NCI-H526 (cell line): ENCODE measurements around the gene TTLL5.

Experiments used
- DNase-seq, 2 experiments: peaks; one replicate each; lab custom pipeline; 2025; lab: John Stamatoyannopoulos, UW

Gene TTLL5

DNA sequence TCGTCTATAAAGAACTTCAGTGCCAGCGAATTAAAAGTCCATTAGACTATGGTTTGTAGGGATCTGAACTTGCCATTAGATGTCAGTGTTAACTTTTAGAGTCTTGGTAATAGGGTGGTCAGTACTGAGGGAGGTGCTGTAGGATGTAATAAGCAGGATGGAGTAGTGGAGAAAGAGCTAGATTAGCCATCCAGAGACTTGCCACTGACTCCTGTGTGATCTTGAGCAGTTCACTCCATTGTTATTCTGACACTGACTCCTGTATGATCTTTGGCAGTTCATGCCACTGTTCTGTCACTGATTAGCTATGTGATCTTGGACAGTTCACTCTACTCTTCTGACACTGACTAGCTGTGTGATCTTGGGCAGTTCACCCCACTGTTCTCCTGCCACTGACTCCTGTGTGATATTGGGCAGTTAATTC lies 133.6 kb downstream of the TTLL5 start:
- DNase-seq, result no peak

DNA sequence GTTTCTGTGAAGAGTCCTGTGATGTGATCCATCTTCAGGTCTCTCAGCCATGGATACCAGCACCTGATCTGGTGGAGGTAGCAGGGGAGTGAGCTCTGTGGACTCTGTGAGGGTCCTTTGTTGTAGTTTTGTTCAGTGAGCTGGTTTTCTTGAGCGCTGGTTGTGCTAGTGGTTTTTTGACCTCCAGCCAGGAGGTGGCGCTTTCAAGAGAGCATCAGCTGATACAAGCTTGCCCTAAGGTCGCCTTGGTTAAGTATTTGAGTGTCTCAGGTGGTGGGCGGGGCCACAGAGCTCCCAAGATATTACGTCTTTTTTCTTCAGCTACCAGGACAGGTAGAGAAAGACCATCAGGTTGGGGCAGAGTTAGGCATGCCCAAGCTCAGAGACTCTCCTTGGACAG lies 139.7 kb downstream of the TTLL5 start:
- no peak for DNase-seq

DNA sequence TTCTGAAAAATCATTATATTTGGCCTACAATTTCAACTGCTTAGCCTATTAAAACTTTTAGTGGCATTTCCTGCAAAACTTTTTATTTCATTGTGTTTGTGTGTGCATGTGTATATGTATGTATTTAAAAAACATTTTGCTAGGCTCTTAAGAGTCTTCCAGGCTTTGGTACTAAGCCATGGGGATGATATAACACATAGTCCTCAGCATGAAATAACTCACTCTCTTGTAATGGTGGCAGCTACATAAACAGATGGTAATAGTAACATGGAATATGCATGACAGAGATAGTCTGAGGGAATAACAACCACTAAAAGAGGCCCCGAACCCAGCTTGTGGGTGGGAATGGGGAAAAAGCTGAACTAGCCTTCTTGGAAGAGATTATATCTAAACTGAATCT lies 141.4 kb downstream of the TTLL5 start:
- DNase-seq, result no peak

DNA sequence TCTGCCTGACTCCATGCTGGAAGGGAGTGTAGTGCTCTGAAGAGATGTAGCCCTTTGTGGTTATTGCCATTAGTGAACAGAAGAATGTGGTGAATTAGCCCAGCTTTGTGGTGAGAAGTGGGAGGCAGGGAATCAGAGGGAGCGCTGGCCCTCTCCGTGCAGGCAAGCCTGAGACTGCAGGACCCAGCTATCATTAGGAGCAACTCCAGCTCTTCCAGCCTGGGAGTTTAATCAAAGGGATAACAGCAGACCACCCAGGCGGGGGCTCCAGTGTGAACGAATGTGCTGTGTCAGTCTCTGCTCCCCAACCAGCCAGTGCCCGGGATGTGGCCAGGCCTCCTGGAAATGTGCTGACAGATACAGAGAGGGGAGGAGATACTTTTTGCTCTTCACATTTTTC lies 142.7 kb downstream of the TTLL5 start:
- no peak for DNase-seq

DNA sequence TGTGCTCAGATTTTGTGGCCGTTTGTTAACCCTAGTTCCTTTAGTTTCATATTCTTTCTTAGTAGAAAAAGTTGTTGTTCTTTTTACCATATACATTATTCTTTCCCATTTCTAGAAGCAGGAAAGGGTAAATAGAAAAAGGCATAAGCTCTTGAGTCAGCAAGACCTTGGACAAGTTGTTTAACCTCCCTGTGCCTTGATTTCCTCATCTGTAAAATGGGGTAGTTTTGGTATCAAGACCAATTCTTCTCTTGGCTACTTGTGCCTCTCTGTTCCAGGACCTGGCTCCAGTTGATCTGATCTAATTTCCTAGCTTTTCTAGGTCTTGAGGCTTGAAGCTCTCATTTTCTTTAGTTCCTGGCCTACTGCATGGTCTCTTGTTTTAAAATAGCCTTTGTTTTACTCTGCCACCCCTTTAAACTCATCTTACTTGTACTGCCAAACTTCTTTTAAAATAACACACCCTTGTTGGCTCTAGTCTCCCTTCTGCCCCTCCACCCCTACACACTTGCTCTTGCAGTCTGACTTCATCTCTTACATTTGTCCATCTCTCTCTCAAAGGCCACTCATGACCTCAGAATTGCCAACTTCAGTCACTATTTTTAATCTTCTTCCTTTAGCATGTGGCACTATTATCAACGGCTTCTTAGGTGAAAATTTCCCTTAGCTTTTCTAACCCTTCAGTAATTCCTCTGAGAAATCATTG lies 143.7 kb downstream of the TTLL5 start:
- no peak for DNase-seq

DNA sequence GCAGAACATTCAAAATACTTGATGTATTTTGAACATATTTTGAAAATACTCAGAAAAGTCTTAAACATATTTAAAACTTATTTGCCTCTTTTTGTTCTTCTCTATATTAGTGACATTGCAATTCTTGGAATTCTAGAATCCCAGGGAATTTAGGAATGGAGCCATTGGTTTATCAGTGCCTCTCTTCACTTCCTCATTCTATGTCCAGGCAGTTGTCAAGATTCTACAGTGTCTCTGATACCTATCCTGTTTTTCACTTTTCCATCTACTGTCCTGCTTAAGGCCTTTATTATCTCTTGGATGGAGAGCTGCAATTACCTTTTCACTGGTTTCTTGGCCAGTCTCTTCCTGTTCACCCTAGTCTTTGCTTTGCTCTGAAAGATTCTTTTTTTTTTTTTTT lies 144.6 kb downstream of the TTLL5 start:
- DNase-seq, result no peak

DNA sequence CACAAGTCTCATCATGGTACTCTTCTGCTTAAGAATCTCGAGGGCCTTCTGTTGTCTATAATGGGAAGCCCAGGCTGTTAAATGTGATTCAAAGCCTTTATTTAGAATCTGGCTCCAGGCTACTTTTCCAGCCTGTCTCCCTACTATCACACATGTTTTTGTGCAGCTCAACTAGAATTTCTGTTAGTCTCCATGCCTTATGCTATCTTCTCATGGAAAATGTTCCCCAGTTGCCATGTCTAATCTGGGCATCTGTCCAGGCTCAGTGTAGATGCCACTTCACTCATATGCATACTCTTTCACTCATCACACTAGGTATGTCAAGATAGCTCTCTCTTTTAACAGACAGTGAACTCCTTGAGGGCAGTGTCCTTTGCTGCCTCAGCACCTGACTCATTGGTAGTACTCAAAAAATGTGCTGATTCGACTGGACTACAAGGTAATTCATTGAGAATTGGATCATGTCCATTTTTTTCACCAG lies 145.3 kb downstream of the TTLL5 start:
- DNase-seq, result no peak

DNA sequence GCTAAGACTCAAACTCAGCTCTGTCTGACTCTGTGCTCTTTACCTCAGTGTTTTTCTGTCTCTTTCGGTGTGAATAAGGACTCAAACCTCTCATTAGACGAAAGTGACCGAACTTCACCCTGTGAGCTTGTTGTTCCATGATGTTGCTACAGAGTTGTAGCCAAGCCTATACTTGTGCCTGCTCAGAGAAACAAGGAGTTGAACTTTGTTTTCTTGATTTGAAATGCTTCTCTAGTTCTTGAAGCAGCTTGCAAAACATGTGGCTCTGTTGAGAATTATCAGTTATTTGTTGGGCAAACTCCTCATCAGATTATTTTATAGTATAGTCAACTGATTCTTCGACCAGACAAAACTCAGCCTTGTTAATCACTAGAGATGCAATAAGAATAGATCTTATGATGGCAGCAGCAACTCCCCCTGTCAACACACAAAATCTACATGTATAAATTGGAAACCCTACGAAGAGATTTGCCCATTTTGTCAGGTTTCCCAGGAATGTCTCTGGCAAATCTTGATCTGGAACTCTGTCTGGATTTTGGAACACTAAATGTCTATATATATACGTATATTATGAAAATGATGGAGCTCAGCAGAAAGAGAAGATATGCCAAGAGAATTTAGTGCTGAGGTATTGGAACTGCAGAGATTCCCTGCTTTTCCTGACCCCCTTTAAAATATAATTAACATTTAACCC lies 146.8 kb downstream of the TTLL5 start:
- DNase-seq, result no peak

DNA sequence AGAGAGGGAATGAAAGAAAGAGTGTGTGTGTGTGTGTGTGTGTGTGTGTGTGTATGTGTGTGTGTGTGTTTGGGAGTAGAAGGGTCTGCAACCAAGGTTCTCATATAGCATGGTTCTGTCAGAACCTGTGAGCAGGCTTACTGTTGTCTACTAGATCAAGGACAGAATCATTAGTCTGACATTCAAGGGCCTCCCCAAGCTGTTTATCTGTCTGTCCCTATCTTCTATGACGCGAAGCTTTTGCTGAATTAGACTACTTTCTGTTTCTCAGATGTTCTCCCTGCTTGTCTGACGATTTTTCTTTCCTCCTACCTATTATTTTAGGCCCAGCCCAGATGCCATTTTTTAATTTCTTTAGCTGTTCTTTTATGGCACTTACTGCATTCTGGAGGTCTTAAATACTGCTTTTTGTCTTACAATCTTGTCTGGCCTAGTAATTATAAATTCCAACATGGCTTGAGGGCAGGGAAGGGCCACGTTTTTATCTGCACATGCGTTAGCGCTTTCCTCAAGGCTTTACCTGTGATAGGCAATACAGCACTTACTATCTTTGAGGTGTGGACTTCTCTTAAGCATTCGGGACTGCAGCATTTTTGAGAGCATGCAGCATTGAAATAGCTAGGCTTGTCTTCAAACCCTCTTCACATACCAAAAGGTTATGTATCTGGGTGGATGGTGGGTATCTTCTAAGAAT lies 150.2 kb downstream of the TTLL5 start:
- no peak for DNase-seq

DNA sequence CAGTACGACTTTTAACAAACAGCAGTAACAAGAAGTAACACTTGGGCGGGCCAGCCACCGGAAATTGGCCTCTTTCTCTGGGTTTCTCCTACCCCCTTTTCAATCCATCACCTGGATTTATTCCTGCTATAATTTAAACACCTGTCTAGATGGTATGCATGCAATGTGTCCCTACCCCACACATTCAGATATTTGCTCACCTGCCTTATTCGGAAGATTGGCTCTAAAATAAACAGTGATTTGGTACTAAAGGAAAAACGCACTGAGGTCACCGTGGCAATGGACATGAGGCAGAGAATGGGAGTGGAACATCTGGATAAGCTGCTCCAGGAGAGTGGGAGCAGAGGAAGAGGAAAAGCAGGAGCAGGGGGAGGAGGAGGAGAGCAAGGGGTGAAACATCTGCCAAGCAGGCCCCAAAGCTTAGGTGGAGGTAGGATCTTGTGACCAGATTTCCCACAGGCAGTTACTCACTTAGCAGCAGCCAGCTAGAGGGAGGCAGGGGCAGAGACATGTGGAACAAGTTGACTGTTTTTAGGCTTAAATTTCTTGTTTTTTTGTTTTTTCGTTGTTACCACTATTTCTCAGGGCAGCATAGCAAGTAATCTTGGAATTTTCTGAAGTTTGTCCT lies 150.9 kb downstream of the TTLL5 start:
- DNase-seq, result no peak

DNA sequence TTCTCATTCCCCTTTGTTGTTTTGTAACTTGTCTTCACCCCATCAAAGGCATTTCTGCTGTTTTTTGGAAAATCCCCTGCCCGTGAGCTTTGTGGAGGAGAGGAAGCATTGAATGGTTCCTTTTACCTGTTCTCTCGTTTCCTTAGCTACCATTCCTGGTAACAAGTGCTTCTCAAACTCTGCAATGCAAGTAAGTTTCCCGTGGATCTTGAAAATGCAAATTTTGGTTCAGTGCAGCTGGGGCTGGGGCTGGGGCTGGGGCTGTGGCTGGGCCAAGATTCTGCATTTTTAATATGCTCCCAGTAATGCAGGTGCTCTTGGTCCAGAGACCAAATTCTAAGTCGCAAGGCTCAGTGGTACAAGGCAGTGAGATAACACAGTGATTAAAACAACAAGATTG lies 151.6 kb downstream of the TTLL5 start:
- DNase-seq, result no peak

DNA sequence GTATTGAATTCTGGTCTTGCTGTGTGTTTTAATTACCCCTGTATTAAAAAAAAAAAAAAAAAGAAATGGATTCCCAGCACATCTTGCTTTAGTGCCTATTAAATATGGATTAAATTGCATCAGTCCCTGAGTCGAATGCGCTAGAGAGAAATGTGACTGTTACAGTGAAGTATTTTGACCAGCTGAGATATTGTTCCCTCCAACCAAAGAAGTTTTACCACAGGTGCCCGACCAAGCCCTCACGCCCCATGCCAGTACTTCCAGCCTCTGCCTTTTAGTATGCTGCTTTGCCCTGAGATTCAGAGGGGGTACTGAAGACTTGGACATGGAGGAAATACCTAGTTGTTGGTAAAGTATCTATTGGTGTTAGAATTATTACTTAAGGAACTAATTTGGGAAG lies 159.7 kb downstream of the TTLL5 start:
- no peak for DNase-seq

DNA sequence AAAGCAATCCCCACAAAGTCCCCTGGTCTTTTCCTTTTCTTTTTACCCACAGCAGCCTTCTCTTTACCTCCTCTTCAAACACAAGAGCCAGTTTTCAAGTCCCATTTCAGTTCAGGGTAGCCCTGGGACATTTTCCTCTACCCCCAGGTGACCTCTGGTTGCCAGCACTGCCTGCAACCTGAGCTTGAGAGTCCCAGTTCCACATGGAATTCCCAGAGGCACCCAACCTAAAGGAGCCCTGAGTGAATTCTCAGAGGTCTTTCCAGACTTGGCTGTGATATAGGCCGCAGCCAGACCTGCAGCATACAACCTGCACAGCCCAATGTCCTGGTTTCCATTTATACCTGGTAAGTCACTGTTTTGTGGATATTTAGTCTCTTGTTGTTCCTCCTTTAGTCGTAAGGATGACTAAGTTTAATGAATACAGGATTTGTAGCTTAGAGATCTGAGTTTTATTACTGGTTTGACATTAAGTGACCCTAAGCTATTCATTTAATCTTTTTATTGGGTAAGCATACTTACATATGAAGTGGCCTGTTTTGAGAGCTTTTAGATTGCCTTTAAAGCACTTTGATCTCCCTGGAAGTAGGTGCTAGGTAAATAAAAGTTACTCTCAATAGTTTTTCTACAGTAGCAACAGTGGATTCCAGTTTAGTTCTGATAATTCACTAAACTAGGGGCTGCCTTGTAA lies 160.9 kb downstream of the TTLL5 start:
- no peak for DNase-seq

DNA sequence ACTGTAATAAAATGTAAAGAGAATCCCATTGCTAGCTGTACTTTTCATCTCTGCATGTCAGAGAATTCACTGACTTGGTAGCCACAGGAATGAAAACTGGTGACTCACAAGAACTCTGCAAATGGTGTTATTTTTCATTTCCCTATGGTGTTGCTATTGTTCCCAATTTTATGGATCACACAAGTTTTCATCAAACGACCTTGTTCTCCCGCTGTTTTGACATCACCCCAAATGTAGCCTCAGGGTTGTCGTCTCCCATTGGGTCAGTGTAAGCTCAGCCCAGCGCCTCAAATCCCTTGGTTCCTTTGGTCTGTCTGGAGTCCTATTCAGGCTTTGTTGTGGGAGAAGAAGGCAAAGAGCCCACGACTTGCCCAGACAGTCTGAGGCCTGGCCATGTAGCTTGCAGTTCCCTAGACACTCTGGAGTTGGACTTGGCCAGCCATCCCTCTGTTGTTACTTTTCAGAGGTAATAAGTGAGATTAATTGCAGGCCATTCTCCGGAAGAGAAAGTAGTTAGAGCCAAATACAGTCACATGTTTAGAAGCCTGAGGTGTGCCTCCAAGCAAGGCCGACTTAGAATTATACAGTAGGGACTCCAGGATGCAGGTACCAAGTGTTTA lies 161.6 kb downstream of the TTLL5 start:
- no peak for DNase-seq

DNA sequence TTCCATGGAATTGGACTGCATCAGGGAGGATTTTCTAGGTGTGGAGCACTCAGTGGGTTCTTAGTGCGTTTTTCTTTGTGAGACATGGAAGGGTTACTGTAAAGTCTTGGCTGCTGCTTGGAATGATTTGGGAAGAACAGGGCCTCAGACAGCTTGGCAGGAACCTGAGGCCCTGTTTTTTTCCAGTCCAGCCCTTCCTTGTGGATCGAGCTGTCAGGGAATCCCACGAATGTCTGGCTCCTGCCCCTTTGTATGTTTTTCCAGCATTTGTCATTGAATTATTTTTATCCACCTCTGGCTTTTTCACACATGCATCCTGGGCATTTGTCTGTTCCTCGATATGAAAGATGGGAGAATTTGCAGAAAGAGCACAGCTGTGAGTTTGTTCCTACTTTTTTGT lies 162.3 kb downstream of the TTLL5 start:
- DNase-seq, result no peak

DNA sequence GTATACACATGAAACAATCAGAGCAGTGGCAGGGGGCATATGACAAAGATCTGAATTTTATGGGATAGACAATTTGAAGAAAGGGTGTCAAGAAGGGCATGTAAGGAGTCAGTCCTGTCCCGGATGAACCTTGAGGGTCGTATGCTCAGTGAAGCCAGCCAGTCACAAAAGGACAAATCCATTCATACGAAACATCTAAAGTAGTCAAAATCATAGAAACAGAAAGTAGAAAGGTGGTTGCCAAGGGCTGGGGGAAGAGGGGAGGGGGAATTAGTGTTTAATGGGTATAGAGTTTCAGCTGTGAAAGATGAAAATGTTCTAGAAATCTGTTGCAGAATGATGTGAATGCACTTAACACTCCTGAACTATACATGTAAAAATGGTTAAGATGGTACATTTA lies 163.3 kb downstream of the TTLL5 start:
- DNase-seq, result no peak

DNA sequence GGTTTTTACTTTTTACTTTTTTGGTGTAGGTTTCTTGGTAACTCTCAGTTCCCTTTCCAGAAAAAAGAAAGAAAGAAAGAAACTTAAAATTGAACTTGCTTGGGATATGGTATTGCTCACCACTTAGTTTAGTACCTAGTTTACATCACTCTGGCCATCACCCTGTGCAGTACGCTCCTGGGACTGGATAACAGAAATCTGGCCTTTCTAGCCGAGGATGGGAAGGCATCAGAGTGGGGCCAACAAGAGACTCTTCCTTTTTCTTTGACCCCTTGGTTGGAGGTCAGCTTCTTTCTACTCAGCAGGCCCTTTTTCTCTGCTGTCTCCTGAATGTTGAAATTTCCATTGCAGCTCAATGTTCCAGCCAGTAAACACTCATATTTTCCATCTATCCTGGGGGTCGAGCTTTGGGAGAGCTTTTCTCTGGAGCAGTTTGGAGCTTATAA lies 164.1 kb downstream of the TTLL5 start:
- DNase-seq, result no peak

DNA sequence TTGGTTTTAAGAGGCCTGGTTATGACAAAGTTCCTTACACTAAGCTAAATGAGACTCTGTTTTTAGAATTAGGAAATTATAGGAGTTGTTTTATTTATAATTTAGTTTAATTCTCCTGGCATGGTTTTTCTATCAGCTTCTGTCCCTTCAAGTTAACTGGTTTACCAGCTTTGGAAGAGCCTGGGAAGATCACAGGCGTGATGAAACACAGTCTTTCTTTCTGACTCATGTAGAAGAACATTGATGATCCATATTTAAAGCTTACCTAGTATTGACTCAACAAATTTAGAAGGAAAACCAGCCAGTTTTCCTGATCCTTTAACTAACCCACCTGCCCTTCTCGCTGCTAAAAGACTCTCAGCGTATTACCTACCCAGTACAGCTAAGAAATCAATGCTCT lies 165.6 kb downstream of the TTLL5 start:
- no peak for DNase-seq

DNA sequence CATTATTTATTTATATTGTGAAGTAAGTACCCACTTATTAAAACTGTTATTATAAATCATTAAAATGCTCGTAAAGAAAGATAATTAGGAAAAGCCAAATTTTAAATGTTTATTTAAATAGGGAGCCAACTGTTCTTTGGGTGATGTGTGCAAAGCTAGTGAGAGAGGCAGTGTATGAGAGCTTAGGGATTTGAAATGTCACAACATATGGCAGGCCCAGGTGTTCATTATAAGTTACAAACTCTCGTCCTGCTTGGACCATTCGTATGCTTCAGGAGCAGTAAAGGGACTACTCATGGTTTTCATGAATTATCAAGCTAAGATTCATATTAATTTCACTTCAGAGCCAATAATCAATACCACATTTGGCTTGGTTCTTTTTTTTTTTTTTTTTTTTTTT lies 166.3 kb downstream of the TTLL5 start:
- no peak for DNase-seq

DNA sequence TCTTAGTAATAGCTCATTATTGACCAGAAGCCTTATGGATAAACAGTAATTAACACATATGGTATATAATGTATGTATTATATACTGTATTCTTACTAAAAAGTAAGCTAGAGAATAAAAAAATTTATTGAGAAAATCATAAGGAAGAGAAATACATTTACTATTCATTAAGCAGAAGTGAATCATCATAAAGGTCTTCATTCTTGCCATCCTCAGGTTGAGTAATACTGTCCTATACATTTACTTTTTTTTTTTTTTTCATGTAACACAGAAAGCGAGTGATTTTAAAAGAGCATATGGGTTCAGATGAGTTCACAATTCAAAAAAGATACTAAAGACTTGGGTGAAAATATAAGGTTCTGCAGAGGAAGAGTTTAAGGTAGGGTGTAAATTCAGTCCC lies 168.3 kb downstream of the TTLL5 start:
- no peak for DNase-seq

DNA sequence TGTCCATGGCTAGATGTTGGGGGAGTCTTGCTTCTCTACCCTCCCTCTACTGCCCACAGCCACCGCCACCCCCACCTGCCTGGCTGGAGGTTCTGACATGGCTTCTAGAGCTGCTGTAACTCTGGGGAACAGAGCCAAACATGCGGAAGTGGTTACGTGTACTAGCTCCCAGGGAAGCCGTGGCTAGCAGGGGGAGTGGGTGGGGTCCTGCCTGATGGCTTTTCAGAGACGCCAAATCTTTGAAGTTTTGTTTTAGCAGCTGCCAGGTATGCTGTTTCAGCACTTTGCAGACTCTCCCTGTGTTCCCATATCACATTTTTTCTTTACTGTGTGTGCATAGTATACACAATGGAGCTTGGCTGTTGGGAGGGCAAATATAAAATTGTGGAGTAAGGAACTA lies 170.4 kb downstream of the TTLL5 start:
- DNase-seq, result no peak

DNA sequence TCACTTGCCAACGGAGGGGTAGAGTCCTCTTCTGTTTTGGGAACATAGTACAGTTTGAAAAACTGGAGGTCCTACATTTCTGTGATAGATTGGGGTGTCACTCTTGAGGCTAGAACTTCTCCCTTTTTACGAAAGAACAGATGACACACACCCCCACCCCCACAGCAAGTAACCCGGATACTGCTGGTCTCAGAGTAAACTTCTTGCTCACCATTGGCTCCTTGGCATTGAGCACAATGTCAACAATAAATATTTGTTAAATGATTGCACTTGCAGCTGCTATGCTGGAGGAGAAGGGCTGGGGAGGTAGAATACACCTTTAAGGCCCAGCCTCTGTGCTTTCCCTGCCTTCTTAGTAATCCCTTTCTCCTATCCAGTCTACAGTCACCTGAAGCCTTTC lies 170.9 kb downstream of the TTLL5 start:
- DNase-seq, result no peak
